Karpas-422 (cell line): ENCODE measurements around the gene CCDC150. TPM values are rescaled to one million over a fixed set of nuclear protein-coding genes. Genes with fewer than 3 reads are reported as not detected.
A peak's percentile ranks its signal among the peaks of the same experiment; 100 is the strongest.
"Not testable (repeated sequence)": the region's sequence is repeated elsewhere in the genome, so short reads cannot be mapped to it uniquely, and the experiment has no call there.

Experiments
- DNase-seq: peaks from one replicate; pipeline ENCODE4 v3.0.0-alpha.2; 2015
- H2AFZ ChIP-seq: fragments of 200-600 bp; sonication (generic); 2 replicates; pipeline ENCODE4 v1.6.1; 2014; ENCODE audit warnings: antibody characterized with exemption, low read length, mixed read lengths
- H3K27ac ChIP-seq: fragments of 200-600 bp; sonication (generic); 2 replicates; pipeline ENCODE4 v1.5.1; 2014; ENCODE audit warnings: mild to moderate bottlenecking, low read length, moderate library complexity
- H3K27me3 ChIP-seq: fragments of 200-600 bp; sonication (generic); 2 replicates; pipeline ENCODE4 v1.6.1; 2014; ENCODE audit warnings: low read length, mixed read lengths
- H3K36me3 ChIP-seq: fragments of 200-600 bp; sonication (generic); 2 replicates; pipeline ENCODE4 v1.6.1; 2014; ENCODE audit warnings: low read length, mixed read lengths; ENCODE audit not compliant: insufficient read depth
- H3K4me1 ChIP-seq: fragments of 200-600 bp; sonication (generic); 2 replicates; pipeline ENCODE4 v1.6.1; 2014; ENCODE audit warnings: mild to moderate bottlenecking, low read length, mixed read lengths
- H3K4me2 ChIP-seq: fragments of 200-600 bp; sonication (generic); 2 replicates; pipeline ENCODE4 v1.6.1; 2014; ENCODE audit warnings: low read length, low read depth, mild to moderate bottlenecking; ENCODE audit not compliant: poor library complexity, severe bottlenecking
- H3K4me3 ChIP-seq: fragments of 200-600 bp; sonication (generic); 2 replicates; pipeline ENCODE4 v1.5.1; 2014; ENCODE audit warnings: mild to moderate bottlenecking, antibody characterized with exemption, low read length, mixed read lengths
- H3K79me2 ChIP-seq: fragments of 200-600 bp; sonication (generic); 2 replicates; pipeline ENCODE4 v1.6.1; 2014; ENCODE audit warnings: mild to moderate bottlenecking, low read length, mixed read lengths
- H3K9ac ChIP-seq: fragments of 200-600 bp; sonication (generic); 2 replicates; pipeline ENCODE4 v1.6.0; 2014; ENCODE audit warnings: low read length
- H3K9me2 ChIP-seq: fragments of 200-600 bp; sonication (generic), shearing (Covaris generic); replicated peaks from 2 replicates; pipeline ENCODE4 v1.6.0; 2014; ENCODE audit warnings: mild to moderate bottlenecking, low read length, moderate library complexity; ENCODE audit not compliant: insufficient read depth
- H3K9me3 ChIP-seq: fragments of 300-700, 200-600 bp; sonication (generic); 2 replicates; pipeline ENCODE4 v1.6.1; 2014; ENCODE audit warnings: low read length, mixed read lengths
- H4K20me1 ChIP-seq: fragments of 200-600 bp; sonication (generic); 2 replicates; pipeline ENCODE4 v1.6.1; 2014; ENCODE audit warnings: mild to moderate bottlenecking, antibody characterized with exemption, low read length, low read depth; ENCODE audit not compliant: insufficient read depth
- total RNA-seq: library from RNA; depleted of rRNA; stranded (reverse); fragments of >200 nt; shearing (Covaris generic); gene quantifications from 2 replicates; pipeline ENCODE4 v1.2.3, GENCODE V29; 2014; ENCODE audit warnings: low replicate concordance

CCDC150 gene
- total RNA-seq, 1 experiment from 2014 or later = 31.0 TPM

- no peak overlapping the region for H3K4me3 ChIP-seq
- no peaks in the 10 kb centered on the region for H3K9me2 ChIP-seq
- H3K36me3 ChIP-seq = no peaks in the 10 kb centered on the region
- no peak overlapping the region for H2AFZ ChIP-seq
- H3K27me3 ChIP-seq = no peaks in the 10 kb centered on the region
- no peaks in the 10 kb centered on the region for H3K79me2 ChIP-seq
- H3K9me3 ChIP-seq = no peaks in the 10 kb centered on the region
- no peak overlapping the region for H3K4me2 ChIP-seq
- H3K4me1 ChIP-seq = no peaks in the 10 kb centered on the region
- DNase-seq = no peak
- H3K9ac ChIP-seq = no peak overlapping the region
- no peak overlapping the region for H3K27ac ChIP-seq
- no peaks in the 10 kb centered on the region for H4K20me1 ChIP-seq
Measured at GRCh38 chr2:196597531-196597930, 42.0 kb upstream of the CCDC150 start.

- Histone ChIP-seq H3K27ac (no peak overlapping the region), H4K20me1 (no peaks in the 10 kb centered on the region), H3K79me2 (no peaks in the 10 kb centered on the region), H3K9me3 (no peaks in the 10 kb centered on the region), H3K4me3 (no peak overlapping the region), H3K27me3 (no peaks in the 10 kb centered on the region), H3K36me3 (no peaks in the 10 kb centered on the region), H3K9me2 (no peaks in the 10 kb centered on the region), H3K4me2 (no peak overlapping the region), H3K4me1 (no peaks in the 10 kb centered on the region), H2AFZ (no peak overlapping the region), H3K9ac (no peak overlapping the region)
- no peak for DNase-seq
Measured at GRCh38 chr2:196598412-196598811, 41.1 kb upstream of the CCDC150 start.

GRCh38 chr2:196598846-196599245 lies 40.7 kb upstream of the CCDC150 start:
- no peak overlapping the region for H3K9ac ChIP-seq
- no peaks in the 10 kb centered on the region for H3K27me3 ChIP-seq
- no peaks in the 10 kb centered on the region for H3K9me2 ChIP-seq
- no peaks in the 10 kb centered on the region for H4K20me1 ChIP-seq
- H3K79me2 ChIP-seq = no peaks in the 10 kb centered on the region
- no peak overlapping the region for H3K4me3 ChIP-seq
- H3K4me1 ChIP-seq = no peaks in the 10 kb centered on the region
- DNase-seq = no peak
- H3K36me3 ChIP-seq = no peaks in the 10 kb centered on the region
- no peak overlapping the region for H3K4me2 ChIP-seq
- no peaks in the 10 kb centered on the region for H3K9me3 ChIP-seq
- no peak overlapping the region for H2AFZ ChIP-seq
- H3K27ac ChIP-seq = no peak overlapping the region

- Histone ChIP-seq H3K27me3 (no peaks in the 10 kb centered on the region), H3K4me3 (no peak overlapping the region), H3K4me1 (no peaks in the 10 kb centered on the region), H2AFZ (peak overlapping the region; percentile 3; the same call in 1 of the 2 replicates), H3K9me3 (no peaks in the 10 kb centered on the region), H3K9ac (no peak overlapping the region), H4K20me1 (no peaks in the 10 kb centered on the region), H3K36me3 (no peaks in the 10 kb centered on the region), H3K27ac (no peak overlapping the region), H3K4me2 (no peak overlapping the region), H3K9me2 (no peaks in the 10 kb centered on the region), H3K79me2 (no peaks in the 10 kb centered on the region)
- no peak for DNase-seq
Measured at GRCh38 chr2:196601430-196602306, 37.8 kb upstream of the CCDC150 start.

- no peak overlapping the region for H2AFZ ChIP-seq
Measured at GRCh38 chr2:196604196-196604595, 35.3 kb upstream of the CCDC150 start.

GRCh38 chr2:196606516-196606915 lies 33.0 kb upstream of the CCDC150 start:
- H3K4me3 ChIP-seq = no peak overlapping the region
- H3K9me2 ChIP-seq = no peaks in the 10 kb centered on the region
- H4K20me1 ChIP-seq = no peaks in the 10 kb centered on the region
- no peaks in the 10 kb centered on the region for H3K36me3 ChIP-seq
- H3K27ac ChIP-seq = no peak overlapping the region
- H3K4me1 ChIP-seq = no peaks in the 10 kb centered on the region
- H3K79me2 ChIP-seq = no peaks in the 10 kb centered on the region
- no peak overlapping the region for H3K4me2 ChIP-seq
- DNase-seq = no peak
- 0 out of 2 replicates have a peak overlapping the region, but pooled peaks have one; percentile 49 for H2AFZ ChIP-seq
- no peak overlapping the region for H3K9ac ChIP-seq
- H3K9me3 ChIP-seq = no peaks in the 10 kb centered on the region
- H3K27me3 ChIP-seq = no peaks in the 10 kb centered on the region

More at GRCh38 chr2:196604196-196604595, 35.3 kb upstream of the CCDC150 start:
- H3K4me2 ChIP-seq = no peak overlapping the region
- H3K4me3 ChIP-seq = no peak overlapping the region
- H3K36me3 ChIP-seq = no peaks in the 10 kb centered on the region
- DNase-seq = no peak
- no peaks in the 10 kb centered on the region for H3K27me3 ChIP-seq
- H4K20me1 ChIP-seq = no peaks in the 10 kb centered on the region
- no peak overlapping the region for H3K9ac ChIP-seq
- H3K27ac ChIP-seq = no peak overlapping the region
- no peaks in the 10 kb centered on the region for H3K9me2 ChIP-seq
- no peaks in the 10 kb centered on the region for H3K79me2 ChIP-seq
- no peaks in the 10 kb centered on the region for H3K9me3 ChIP-seq
- H3K4me1 ChIP-seq = no peaks in the 10 kb centered on the region

GRCh38 chr2:196607073-196607472 lies 32.4 kb upstream of the CCDC150 start:
- Histone ChIP-seq H3K9ac (no peak overlapping the region), H3K27me3 (no peaks in the 10 kb centered on the region), H3K4me3 (no peak overlapping the region), H3K79me2 (no peaks in the 10 kb centered on the region), H3K9me2 (no peaks in the 10 kb centered on the region), H2AFZ (0 out of 2 replicates have a peak overlapping the region, but pooled peaks have one; percentile 34), H3K36me3 (no peaks in the 10 kb centered on the region), H3K9me3 (no peaks in the 10 kb centered on the region), H4K20me1 (no peaks in the 10 kb centered on the region), H3K27ac (no peak overlapping the region), H3K4me1 (no peaks in the 10 kb centered on the region), H3K4me2 (no peak overlapping the region)
- DNase-seq = no peak

- H3K27me3 ChIP-seq, H3K9me3 ChIP-seq, H3K9me2 ChIP-seq, H3K9ac ChIP-seq, H2AFZ ChIP-seq, H3K4me2 ChIP-seq, H3K27ac ChIP-seq, H3K36me3 ChIP-seq, H4K20me1 ChIP-seq, DNase-seq, H3K4me3 ChIP-seq, H3K4me1 ChIP-seq, H3K79me2 ChIP-seq: not testable (repeated sequence)
Measured at GRCh38 chr2:196607896-196608295, 31.6 kb upstream of the CCDC150 start.
